Neuronal stem cell (in vitro differentiated cells): ENCODE data around the gene DCC.

Experiments
- DNase-seq: peaks from one replicate; pipeline ENCODE4 v3.0.0-alpha.2; 2013; ENCODE audit warnings: low spot score
- H2AFZ ChIP-seq: one replicate; pipeline ENCODE4 v1.6.1; 2013; ENCODE audit warnings: mild to moderate bottlenecking, low read length, inconsistent platforms
- H2AK5ac ChIP-seq: 2 replicates; pipeline ENCODE4 v1.6.1; 2013; ENCODE audit warnings: low read depth, mild to moderate bottlenecking, inconsistent platforms, low read length, moderate library complexity, mixed read lengths
- H2BK120ac ChIP-seq: 2 replicates; pipeline ENCODE4 v1.6.1; 2013; ENCODE audit warnings: low read depth, mild to moderate bottlenecking, inconsistent platforms, low read length, moderate library complexity, mixed read lengths
- H2BK12ac ChIP-seq: one replicate; pipeline ENCODE4 v1.6.1; 2013; ENCODE audit warnings: low read length, inconsistent platforms
- H2BK15ac ChIP-seq: 2 replicates; pipeline ENCODE4 v1.6.1; 2013; ENCODE audit warnings: mild to moderate bottlenecking, low read length, inconsistent platforms, mixed read lengths
- H2BK5ac ChIP-seq: one replicate; pipeline ENCODE4 v1.6.1; 2013; ENCODE audit warnings: inconsistent platforms, mild to moderate bottlenecking, low read length, moderate library complexity
- H3K14ac ChIP-seq: one replicate; pipeline ENCODE4 v1.6.1; 2013; ENCODE audit warnings: low read length, inconsistent platforms
- H3K18ac ChIP-seq: 2 replicates; pipeline ENCODE4 v1.6.1; 2013; ENCODE audit warnings: low read length, inconsistent platforms
- H3K23ac ChIP-seq: 2 replicates; pipeline ENCODE4 v1.6.1; 2013; ENCODE audit warnings: low read depth, mild to moderate bottlenecking, mixed read lengths, low read length, inconsistent platforms; ENCODE audit not compliant: poor library complexity
- H3K27ac ChIP-seq: replicated peaks from 3 replicates; pipeline ENCODE4 v1.5.1; 2013; ENCODE audit warnings: low read length, inconsistent platforms
- H3K27me3 ChIP-seq, 3 experiments: 2 replicates each; pipeline ENCODE4 v1.6.1; 2013; ENCODE audit warnings: low read length in 3 of 3, mild to moderate bottlenecking in 2 of 3, inconsistent platforms in 1 of 3, low read depth in 1 of 3, mixed read lengths in 1 of 3, moderate library complexity in 1 of 3; ENCODE audit not compliant: control insufficient read depth in 3 of 3, insufficient read depth in 3 of 3
- H3K36me3 ChIP-seq, 2 donors: replicated peaks in 1 of 2; 2 replicates each; pipeline ENCODE4 v1.6.1; 2013; ENCODE audit warnings: low read length in 2 of 2; ENCODE audit not compliant: control insufficient read depth in 2 of 2, insufficient read depth in 2 of 2
- H3K4ac ChIP-seq: 2 replicates; pipeline ENCODE4 v1.6.1; 2013; ENCODE audit warnings: inconsistent platforms, mild to moderate bottlenecking, low read length, moderate library complexity
- H3K4me1 ChIP-seq, 2 donors: 1 replicate in 1 of 2; 2 replicates in 1 of 2; pipeline ENCODE4 v1.6.1; 2013; ENCODE audit warnings: low read length in 2 of 2, low read depth in 1 of 2; ENCODE audit not compliant: control insufficient read depth in 2 of 2, insufficient read depth in 1 of 2
- H3K4me2 ChIP-seq: one replicate; pipeline ENCODE4 v1.6.1; 2013; ENCODE audit warnings: mild to moderate bottlenecking, low read length, inconsistent platforms; ENCODE audit not compliant: insufficient read depth, poor library complexity, severe bottlenecking
- H3K4me3 ChIP-seq, 2 donors: 2 replicates each; pipeline ENCODE4 v1.5.1; 2013; ENCODE audit warnings: low read length in 2 of 2, mild to moderate bottlenecking in 2 of 2, inconsistent platforms in 1 of 2, moderate library complexity in 1 of 2
- H3K79me1 ChIP-seq: one replicate; pipeline ENCODE4 v1.6.1; 2013; ENCODE audit warnings: low read depth, mild to moderate bottlenecking, inconsistent platforms, low read length, moderate library complexity
- H3K9ac ChIP-seq: one replicate; pipeline ENCODE4 v1.6.1; 2013; ENCODE audit warnings: mild to moderate bottlenecking, low read depth, low read length, inconsistent platforms; ENCODE audit not compliant: poor library complexity
- H3K9me3 ChIP-seq, 2 donors: replicated peaks in 1 of 2; 2 replicates each; pipeline versions ENCODE3 to v1.6.1; 2013; ENCODE audit warnings: low read length in 2 of 2, mild to moderate bottlenecking in 2 of 2, inconsistent platforms in 1 of 2, low read depth in 1 of 2, mixed read lengths in 1 of 2, moderate library complexity in 1 of 2; ENCODE audit not compliant: control insufficient read depth in 2 of 2, insufficient read depth in 1 of 2
- H4K8ac ChIP-seq: one replicate; pipeline ENCODE4 v1.6.1; 2013; ENCODE audit warnings: low read depth, mild to moderate bottlenecking, inconsistent platforms, low read length, moderate library complexity
- H4K91ac ChIP-seq: one replicate; pipeline ENCODE4 v1.6.1; 2013; ENCODE audit warnings: low read length, low read depth, mild to moderate bottlenecking, inconsistent platforms; ENCODE audit not compliant: poor library complexity
- WGBS, 2 donors: extraction: QIAGEN DNeasy Blood & Tissue Kit; methylation state at CpG; one replicate each; pipeline ENCODE4 v1.1.7; 2013; ENCODE audit warnings: missing lambda C conversion rate in 2 of 2, mixed read lengths in 1 of 2; ENCODE audit not compliant: insufficient read length in 2 of 2, insufficient replicate concordance in 1 of 2; ENCODE audit errors: extremely low coverage in 2 of 2; 5-methylcytosine and 5-hydroxymethylcytosine counted together

The DCC gene

GRCh38 chr18:53115876-53116585 is 776.0 kb downstream of the DCC start:
- H3K4me1 ChIP-seq, result peaks cover 0 to 3% of the 10 kb centered on the region in 2 donors
- H2BK15ac ChIP-seq, result no peak overlapping the region
- no peak overlapping the region for H3K18ac ChIP-seq
- H3K9ac ChIP-seq, result no peak overlapping the region
- no peak overlapping the region for H3K4me3 ChIP-seq
- H3K27me3 ChIP-seq, result no peaks in the 10 kb centered on the region
- H3K4ac ChIP-seq, result no peak overlapping the region
- no peak overlapping the region for H4K91ac ChIP-seq
- H2AK5ac ChIP-seq, result no peak overlapping the region
- peak overlapping the region; percentile 70 for H2AFZ ChIP-seq
- H2BK120ac ChIP-seq, result no peak overlapping the region
- no peaks in the 10 kb centered on the region for H3K36me3 ChIP-seq
- no CpG with 5 or more reads among the region's 10 CpGs for WGBS, 2 donors
- peaks cover 0 to 4% of the 10 kb centered on the region in 2 donors for H3K9me3 ChIP-seq
- no peaks in the 10 kb centered on the region for H3K79me1 ChIP-seq
- no peak overlapping the region for H2BK5ac ChIP-seq
- H2BK12ac ChIP-seq, result no peak overlapping the region
- DNase-seq, result no peak
- no peak overlapping the region for H3K23ac ChIP-seq
- H3K4me2 ChIP-seq, result no peak overlapping the region
- H4K8ac ChIP-seq, result no peak overlapping the region
- H3K14ac ChIP-seq, result no peak overlapping the region
- H3K27ac ChIP-seq, result no peak overlapping the region

DNA sequence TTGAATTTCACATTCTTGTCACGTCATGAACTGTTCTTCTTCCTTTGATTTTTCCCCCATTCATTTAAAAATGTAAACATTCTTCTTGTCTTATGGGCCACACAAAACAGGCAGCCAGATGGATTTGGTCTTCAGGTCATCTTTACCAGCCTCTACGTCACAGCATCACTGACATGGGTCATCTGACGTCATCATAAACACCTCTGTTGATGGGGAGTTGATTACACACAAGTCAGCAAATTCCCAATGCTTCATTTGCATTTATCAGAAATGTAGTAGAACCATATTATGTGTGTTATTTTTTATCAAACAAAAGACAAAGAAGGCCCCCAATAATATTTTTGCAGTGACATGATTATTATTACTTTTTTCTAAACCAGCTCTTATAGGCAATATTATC is 777.9 kb downstream of the DCC start:
- no peak overlapping the region for H2AFZ ChIP-seq
- no peaks in the 10 kb centered on the region for H3K36me3 ChIP-seq
- H2BK5ac ChIP-seq, result no peak overlapping the region
- no peak overlapping the region for H4K91ac ChIP-seq
- H3K4me3 ChIP-seq, result no peak overlapping the region
- H3K14ac ChIP-seq, result no peak overlapping the region
- peaks cover 0 to 4% of the 10 kb centered on the region in 2 donors for H3K9me3 ChIP-seq
- no peak overlapping the region for H4K8ac ChIP-seq
- no peak overlapping the region for H3K9ac ChIP-seq
- H3K18ac ChIP-seq, result no peak overlapping the region
- no peak for DNase-seq
- H2BK12ac ChIP-seq, result no peak overlapping the region
- H3K27me3 ChIP-seq, result no peaks in the 10 kb centered on the region
- H3K27ac ChIP-seq, result no peak overlapping the region
- H3K4me2 ChIP-seq, result no peak overlapping the region
- no peak overlapping the region for H2AK5ac ChIP-seq
- no CpG with 5 or more reads among the region's 3 CpGs for WGBS, 2 donors
- no peak overlapping the region for H2BK15ac ChIP-seq
- H3K4me1 ChIP-seq, result peaks cover 0 to 3% of the 10 kb centered on the region in 2 donors
- H3K4ac ChIP-seq, result no peak overlapping the region
- H3K79me1 ChIP-seq, result no peaks in the 10 kb centered on the region
- no peak overlapping the region for H3K23ac ChIP-seq
- H2BK120ac ChIP-seq, result no peak overlapping the region

- H3K4ac ChIP-seq, result no peak overlapping the region
- no peak overlapping the region for H2BK12ac ChIP-seq
- no peak for DNase-seq
- no peak overlapping the region for H3K18ac ChIP-seq
- H4K91ac ChIP-seq, result no peak overlapping the region
- H2BK120ac ChIP-seq, result no peak overlapping the region
- peak overlapping the region; percentile 16 for H2AFZ ChIP-seq
- H2AK5ac ChIP-seq, result no peak overlapping the region
- H3K27ac ChIP-seq, result no peak overlapping the region
- no peak overlapping the region for H3K9ac ChIP-seq
- no CpG with 5 or more reads among the region's 1 CpG for whole genome bisulfite sequencing, 2 donors
- H3K36me3 ChIP-seq, result no peaks in the 10 kb centered on the region
- H3K4me1 ChIP-seq, result peaks cover 0 to 12% of the 10 kb centered on the region in 2 donors
- no peak overlapping the region for H2BK15ac ChIP-seq
- no peak overlapping the region for H2BK5ac ChIP-seq
- H3K14ac ChIP-seq, result no peak overlapping the region
- no peak overlapping the region for H3K23ac ChIP-seq
- no peak overlapping the region for H4K8ac ChIP-seq
- H3K79me1 ChIP-seq, result no peaks in the 10 kb centered on the region
- no peaks in the 10 kb centered on the region for H3K9me3 ChIP-seq
- no peaks in the 10 kb centered on the region for H3K27me3 ChIP-seq
- no peak overlapping the region for H3K4me2 ChIP-seq
- no peak overlapping the region for H3K4me3 ChIP-seq
These were observed 786.2 kb downstream of the DCC start for GRCh38 chr18:53126210-53126609.

DNA sequence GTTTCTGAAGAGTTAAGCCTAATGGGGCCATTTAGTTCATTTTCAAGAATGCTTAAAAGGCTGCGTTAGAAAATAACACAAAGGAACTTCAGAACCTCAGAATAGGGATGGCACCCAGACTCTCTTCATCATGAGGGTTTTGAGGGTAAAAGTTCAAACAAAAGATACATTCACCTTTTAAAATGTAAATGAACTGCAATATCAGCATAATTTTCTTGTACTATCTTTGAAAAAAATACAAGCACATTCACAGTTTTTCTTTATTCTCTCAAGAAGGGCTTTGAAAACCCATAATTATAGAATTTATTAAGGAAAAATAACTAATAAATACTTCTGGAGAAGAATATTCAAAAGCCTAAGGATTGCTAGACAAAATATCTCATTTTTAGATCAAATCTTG is 791.0 kb downstream of the DCC start:
- H3K23ac ChIP-seq, result no peak overlapping the region
- H2BK15ac ChIP-seq, result no peak overlapping the region
- H3K4ac ChIP-seq, result no peak overlapping the region

More for the DNA sequence above, 791.0 kb downstream of the DCC start:
- no peak overlapping the region for H3K9ac ChIP-seq
- no peak overlapping the region for H2BK12ac ChIP-seq
- H3K18ac ChIP-seq, result no peak overlapping the region
- WGBS, 2 donors, result no CpG with 5 or more reads among the region's 1 CpG
- H3K4me3 ChIP-seq, result no peak overlapping the region
- H3K27me3 ChIP-seq, result no peaks in the 10 kb centered on the region
- H2BK120ac ChIP-seq, result no peak overlapping the region
- no peak for DNase-seq
- no peaks in the 10 kb centered on the region for H3K9me3 ChIP-seq
- H3K27ac ChIP-seq, result no peak overlapping the region
- H3K14ac ChIP-seq, result no peak overlapping the region
- H3K79me1 ChIP-seq, result no peaks in the 10 kb centered on the region
- no peak overlapping the region for H2BK5ac ChIP-seq
- no peak overlapping the region for H3K4me2 ChIP-seq
- no peaks in the 10 kb centered on the region for H3K36me3 ChIP-seq
- no peak overlapping the region for H4K8ac ChIP-seq
- no peak overlapping the region for H2AFZ ChIP-seq
- H4K91ac ChIP-seq, result no peak overlapping the region
- H3K4me1 ChIP-seq, result peaks cover 0 to 8% of the 10 kb centered on the region in 2 donors
- no peak overlapping the region for H2AK5ac ChIP-seq
